ENCODE results near the gene GALNT10. TPM values are rescaled to one million over a fixed set of nuclear protein-coding genes. Genes with fewer than 3 reads are reported as not detected.

GALNT10 gene
- total RNA-seq, 1 donor from 2014 or later: 10.2 TPM

DNA sequence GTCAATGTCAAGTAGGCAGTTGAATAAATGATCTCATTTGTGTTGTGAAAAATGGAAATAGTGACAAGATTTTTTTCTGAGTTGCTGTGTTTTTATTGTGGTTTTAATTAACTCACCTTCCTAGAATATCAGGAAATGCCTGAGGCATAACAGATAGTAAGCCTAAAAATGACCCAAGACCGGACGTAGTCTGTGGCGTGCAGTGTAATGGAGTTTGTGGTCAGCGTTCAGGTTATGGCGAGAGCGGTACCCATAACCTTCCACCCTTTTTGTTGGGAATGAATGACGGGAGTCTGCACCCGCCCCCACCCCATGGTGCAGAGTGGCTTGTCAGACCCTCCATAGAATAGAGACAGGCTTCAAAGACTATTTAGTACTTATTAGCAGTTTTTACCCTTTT lies 119.3 kb downstream of the GALNT10 start:
- H3K9me3 ChIP-seq (ENCODE audit: low read depth): no peaks in the 10 kb centered on the region
- H2AFZ ChIP-seq (replicated peaks): no peak overlapping the region
- no peaks in the 10 kb centered on the region for H3K4me1 ChIP-seq
- H3K36me3 Mint-ChIP-seq: peaks cover 12% of the 10 kb centered on the region
- H3K27me3 Mint-ChIP-seq (ENCODE audit: insufficient read depth, low read depth): peaks cover 3% of the 10 kb centered on the region
- H3K9me3 Mint-ChIP-seq: peaks cover 11% of the 10 kb centered on the region
- H3F3A ChIP-seq (ENCODE audit: low read depth): no peaks in the 10 kb centered on the region
- no peaks in the 10 kb centered on the region for H3K36me3 ChIP-seq
- no peak overlapping the region for H3K4me2 ChIP-seq
- H3K4me1 Mint-ChIP-seq: no peaks in the 10 kb centered on the region
- no peaks in the 10 kb centered on the region for H4K20me1 ChIP-seq (ENCODE audit: low read depth)
- TF ChIP-seq, protein P1, sequence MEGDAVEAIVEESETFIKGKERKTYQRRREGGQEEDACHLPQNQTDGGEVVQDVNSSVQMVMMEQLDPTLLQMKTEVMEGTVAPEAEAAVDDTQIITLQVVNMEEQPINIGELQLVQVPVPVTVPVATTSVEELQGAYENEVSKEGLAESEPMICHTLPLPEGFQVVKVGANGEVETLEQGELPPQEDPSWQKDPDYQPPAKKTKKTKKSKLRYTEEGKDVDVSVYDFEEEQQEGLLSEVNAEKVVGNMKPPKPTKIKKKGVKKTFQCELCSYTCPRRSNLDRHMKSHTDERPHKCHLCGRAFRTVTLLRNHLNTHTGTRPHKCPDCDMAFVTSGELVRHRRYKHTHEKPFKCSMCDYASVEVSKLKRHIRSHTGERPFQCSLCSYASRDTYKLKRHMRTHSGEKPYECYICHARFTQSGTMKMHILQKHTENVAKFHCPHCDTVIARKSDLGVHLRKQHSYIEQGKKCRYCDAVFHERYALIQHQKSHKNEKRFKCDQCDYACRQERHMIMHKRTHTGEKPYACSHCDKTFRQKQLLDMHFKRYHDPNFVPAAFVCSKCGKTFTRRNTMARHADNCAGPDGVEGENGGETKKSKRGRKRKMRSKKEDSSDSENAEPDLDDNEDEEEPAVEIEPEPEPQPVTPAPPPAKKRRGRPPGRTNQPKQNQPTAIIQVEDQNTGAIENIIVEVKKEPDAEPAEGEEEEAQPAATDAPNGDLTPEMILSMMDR (IDR thresholded peaks at IDR 0.05): no peak
- no peak for TF ChIP-seq EZH2 (IDR thresholded peaks at IDR 0.05)
- TF ChIP-seq EZH2phosphoT487 (IDR thresholded peaks at IDR 0.05): no peak
- H3K27ac ChIP-seq: no peak overlapping the region
- H3K4me3 Mint-ChIP-seq: no peak overlapping the region
- no peaks in the 10 kb centered on the region for H3K27me3 ChIP-seq
- H3K4me3 ChIP-seq: no peak overlapping the region
- no peaks in the 10 kb centered on the region for H3K79me2 ChIP-seq (ENCODE audit: low read depth)
- H3K9ac ChIP-seq: no peak overlapping the region
- no peak for DNase-seq (ENCODE audit: low spot score)
- H3K27ac Mint-ChIP-seq: no peak overlapping the region

- Histone ChIP-seq H3K4me3 (no peak overlapping the region), H2AFZ (replicated peaks) (no peak overlapping the region), H3K36me3 (no peaks in the 10 kb centered on the region), H3F3A (ENCODE audit: low read depth) (no peaks in the 10 kb centered on the region), H3K27ac (no peak overlapping the region), H3K4me1 (no peaks in the 10 kb centered on the region), H3K4me2 (no peak overlapping the region), H3K79me2 (ENCODE audit: low read depth) (no peaks in the 10 kb centered on the region), H3K9ac (no peak overlapping the region), H3K27me3 (no peaks in the 10 kb centered on the region), H3K9me3 (ENCODE audit: low read depth) (no peaks in the 10 kb centered on the region), H4K20me1 (ENCODE audit: low read depth) (no peaks in the 10 kb centered on the region)
- TF ChIP-seq, protein P1 (IDR thresholded peaks at IDR 0.05): no peak
- TF ChIP-seq EZH2phosphoT487 (IDR thresholded peaks at IDR 0.05): no peak
- no peak for TF ChIP-seq EZH2 (IDR thresholded peaks at IDR 0.05)
- Mint-ChIP-seq H3K27me3 (ENCODE audit: insufficient read depth, low read depth) (peaks cover 3% of the 10 kb centered on the region), H3K4me1 (no peaks in the 10 kb centered on the region), H3K9me3 (peaks cover 3% of the 10 kb centered on the region), H3K27ac (no peak overlapping the region), H3K4me3 (no peak overlapping the region), H3K36me3 (peaks cover 4% of the 10 kb centered on the region)
- no peak for DNase-seq (ENCODE audit: low spot score)
Measured at GRCh38 chr5:154311362-154311761, 120.8 kb downstream of the GALNT10 start.

GRCh38 chr5:154312000-154312399 lies 121.5 kb downstream of the GALNT10 start:
- H3K9me3 Mint-ChIP-seq: no peaks in the 10 kb centered on the region
- peaks cover under 1% of the 10 kb centered on the region for H3K36me3 Mint-ChIP-seq
- Histone ChIP-seq H3K4me2 (no peak overlapping the region), H3K79me2 (ENCODE audit: low read depth) (no peaks in the 10 kb centered on the region), H3K4me3 (no peak overlapping the region), H4K20me1 (ENCODE audit: low read depth) (no peaks in the 10 kb centered on the region), H3K27me3 (no peaks in the 10 kb centered on the region), H3K9ac (no peak overlapping the region), H3K27ac (no peak overlapping the region), H3K36me3 (no peaks in the 10 kb centered on the region), H3F3A (ENCODE audit: low read depth) (no peaks in the 10 kb centered on the region), H3K4me1 (no peaks in the 10 kb centered on the region), H2AFZ (replicated peaks) (no peak overlapping the region), H3K9me3 (ENCODE audit: low read depth) (no peaks in the 10 kb centered on the region)
- TF ChIP-seq, protein P1 (IDR thresholded peaks at IDR 0.05): no peak
- no peak for TF ChIP-seq EZH2phosphoT487 (IDR thresholded peaks at IDR 0.05)
- TF ChIP-seq EZH2 (IDR thresholded peaks at IDR 0.05): no peak
- H3K4me3 Mint-ChIP-seq: no peak overlapping the region
- H3K4me1 Mint-ChIP-seq: no peaks in the 10 kb centered on the region
- no peak overlapping the region for H3K27ac Mint-ChIP-seq
- H3K27me3 Mint-ChIP-seq (ENCODE audit: insufficient read depth, low read depth): peaks cover 4% of the 10 kb centered on the region
- DNase-seq (ENCODE audit: low spot score): no peak
